Stomach (tissue), 9 donors: ENCODE results near the gene MRPL33. TPM values are rescaled to one million over a fixed set of nuclear protein-coding genes. Genes with fewer than 3 reads are reported as not detected.

ENCODE experiments used
- DNase-seq, 2 donors: peaks; one replicate each; pipeline versions ENCODE4 v3.0.0 to v3.0.0-alpha.2; 2013 to 2019
- H3K27ac ChIP-seq, 5 donors: fragments of 200-600 bp in 4 of 5; sonication (generic) in 4 of 5; one replicate each; pipeline ENCODE4 v1.5.1; 2013 to 2019; ENCODE audit warnings: mild to moderate bottlenecking in 1 of 5, moderate library complexity in 1 of 5
- H3K27me3 ChIP-seq, 3 donors: fragments of 200-600 bp; sonication (generic); one replicate each; pipeline ENCODE4 v1.5.1; 2017 to 2019; ENCODE audit warnings: mixed run types in 1 of 3
- H3K36me3 ChIP-seq, 4 donors: fragments of 200-600 bp; sonication (generic); 1 replicate in 3 of 4; 2 replicates in 1 of 4; pipeline ENCODE4 v1.5.1; 2016 to 2019
- H3K4me1 ChIP-seq, 4 donors: fragments of 200-600 bp; sonication (generic); one replicate each; pipeline ENCODE4 v1.5.1; 2016 to 2019
- H3K4me3 ChIP-seq, 4 donors: fragments of 200-600 bp; sonication (generic) in 3 of 4; one replicate each; pipeline ENCODE4 v1.5.1; 2016 to 2019; ENCODE audit warnings: mild to moderate bottlenecking in 1 of 4
- H3K9me3 ChIP-seq, 4 donors: fragments of 200-600 bp; sonication (generic); one replicate each; pipeline ENCODE4 v1.5.1; 2016 to 2019
- CTCF ChIP-seq, 7 experiments: fragments of 450-650 bp in 4 of 7; fragments of 200-600 bp in 3 of 7; sonication (generic) in 3 of 7; IDR thresholded peaks; one replicate each; pipeline ENCODE4 v1.5.1; 2016 to 2019; ENCODE audit warnings: antibody characterized with exemption in 7 of 7, control low read depth in 2 of 7, mild to moderate bottlenecking in 1 of 7
- EP300 ChIP-seq: sonication (generic); formaldehyde crosslinking; IDR thresholded peaks from one replicate; pipeline ENCODE4 v1.6.1; 2017; ENCODE audit warnings: antibody characterized with exemption
- POLR2A ChIP-seq, 4 donors: fragments of 450-650 bp; IDR thresholded peaks; one replicate each; pipeline ENCODE4 v1.6.1; 2016; ENCODE audit warnings: antibody characterized with exemption in 4 of 4, control low read depth in 2 of 4, mild to moderate bottlenecking in 1 of 4, moderate library complexity in 1 of 4
- POLR2AphosphoS5 ChIP-seq, 3 donors: sonication (generic); formaldehyde crosslinking; IDR thresholded peaks; one replicate each; pipeline ENCODE4 v1.6.1; 2016; ENCODE audit warnings: antibody characterized with exemption in 3 of 3
- WGBS, 5 donors: extraction: QIAGEN DNeasy Blood & Tissue Kit in 3 of 5; methylation state at CpG; one replicate each; pipeline versions ENCODE4 v1.1.5 to v1.1.7; 2013 to 2018; 5-methylcytosine and 5-hydroxymethylcytosine counted together
- intact Hi-C: fragments of 100-400 bp; cut with DNase I; formaldehyde crosslinking; loops from one replicate; pipeline ENCODE4 v1.15.1; 2023; ENCODE audit warnings: low total_unique reads
- polyA plus RNA-seq, 3 donors: library from polyadenylated mRNA; stranded (reverse); fragments of 200-250 nt; gene quantifications; one replicate each; pipeline ENCODE4 v1.2.3, GENCODE V29; 2013
- total RNA-seq, 5 donors: library from RNA; depleted of rRNA; stranded (reverse); fragments of >200 nt; gene quantifications; one replicate each; pipeline versions ENCODE4 v1.1.0 to v1.2.3, GENCODE V29; 2014 to 2016
- donor health status: healthy with polysubstance abuse.
- donor health status: Bipolar disorder and iron deficiency.
- donor health status: healthy.

The MRPL33 gene
- total and polyA plus RNA-seq, 8 donors = 8.2 to 268 (median 135) TPM

GRCh38 chr2:27822049-27822448 lies 50.5 kb downstream of the MRPL33 start:
- 92 to 100% (median 93%) methylated on average over 1 of the region's 1 CpG for WGBS, 5 donors
- TF ChIP-seq POLR2A (IDR thresholded peaks at IDR 0.05) (no peak), POLR2AphosphoS5 (IDR thresholded peaks at IDR 0.05) (no peak), CTCF (IDR thresholded peaks at IDR 0.05) (no peak), EP300 (no peak)
- DNase-seq = no peak
- Histone ChIP-seq H3K27ac (no peak overlapping the region), H3K9me3 (peaks cover 0 to 7% (median 2%) of the 10 kb centered on the region in 4 donors), H3K4me1 (no peaks in the 10 kb centered on the region), H3K4me3 (no peak overlapping the region), H3K36me3 (no peaks in the 10 kb centered on the region), H3K27me3 (no peaks in the 10 kb centered on the region)
- intact Hi-C loops = no loop called here

GRCh38 chr2:27823135-27823534 lies 51.6 kb downstream of the MRPL33 start:
- no peak for TF ChIP-seq POLR2AphosphoS5 (IDR thresholded peaks at IDR 0.05)
- TF ChIP-seq EP300 = no peak
- no peak for TF ChIP-seq CTCF (IDR thresholded peaks at IDR 0.05)
- no peak for TF ChIP-seq POLR2A (IDR thresholded peaks at IDR 0.05)
- H3K9me3 ChIP-seq = peaks cover 0 to 7% (median 2%) of the 10 kb centered on the region in 4 donors
- no peaks in the 10 kb centered on the region for H3K27me3 ChIP-seq
- no peaks in the 10 kb centered on the region for H3K4me1 ChIP-seq
- no peak for DNase-seq
- H3K27ac ChIP-seq = no peak overlapping the region
- intact Hi-C loops = no loop called here
- no peaks in the 10 kb centered on the region for H3K36me3 ChIP-seq
- WGBS, 5 donors = 68 to 88% (median 86%) methylated on average over 5 of the region's 5 CpGs
- no peak overlapping the region for H3K4me3 ChIP-seq

- Histone ChIP-seq H3K27ac (no peak overlapping the region), H3K4me3 (no peak overlapping the region), H3K27me3 (no peaks in the 10 kb centered on the region), H3K4me1 (no peaks in the 10 kb centered on the region), H3K36me3 (no peaks in the 10 kb centered on the region), H3K9me3 (peaks cover 0 to 7% (median 2%) of the 10 kb centered on the region in 4 donors)
- TF ChIP-seq POLR2AphosphoS5 (IDR thresholded peaks at IDR 0.05) = no peak
- no peak for TF ChIP-seq EP300
- no peak for TF ChIP-seq CTCF (IDR thresholded peaks at IDR 0.05)
- TF ChIP-seq POLR2A (IDR thresholded peaks at IDR 0.05) = no peak
- intact Hi-C loops = no loop called here
- 78 to 92% (median 89%) methylated on average over 5 of the region's 5 CpGs for WGBS, 5 donors
- no peak for DNase-seq
These were observed 52.0 kb downstream of the MRPL33 start for GRCh38 chr2:27823569-27823968.

- intact Hi-C loops = no loop called here
- H3K4me1 ChIP-seq = no peaks in the 10 kb centered on the region
- 95 to 100% (median 98%) methylated on average over 1 of the region's 1 CpG for WGBS, 5 donors
These were observed 52.9 kb downstream of the MRPL33 start for GRCh38 chr2:27824401-27824800.

More at GRCh38 chr2:27824401-27824800, 52.9 kb downstream of the MRPL33 start:
- Histone ChIP-seq H3K9me3 (peaks cover 0 to 7% (median 2%) of the 10 kb centered on the region in 4 donors), H3K27me3 (no peaks in the 10 kb centered on the region), H3K36me3 (no peaks in the 10 kb centered on the region), H3K27ac (no peak overlapping the region), H3K4me3 (no peak overlapping the region)
- TF ChIP-seq POLR2AphosphoS5 (IDR thresholded peaks at IDR 0.05) (no peak), POLR2A (IDR thresholded peaks at IDR 0.05) (no peak), CTCF (IDR thresholded peaks at IDR 0.05) (no peak), EP300 (no peak)
- no peak for DNase-seq
